Stimulated activated CD4-positive, alpha-beta T cell treated with anti-CD3 and anti-CD28 coated beads, Interleukin-1b, Interleukin-23, amount 100 ng/mL, for 4 hours (primary cell): Measurements from ENCODE around the gene C12orf60.

ENCODE experiments used
- DNase-seq, 2 donors: peaks; one replicate each; pipeline ENCODE4 v3.0.0-alpha.2; 2020; ENCODE audit warnings: low read depth in 2 of 2

Gene C12orf60

GRCh38 chr12:14834509-14834908 is 31.0 kb downstream of the C12orf60 start:
- no peak for DNase-seq

- no peak for DNase-seq
Observed at GRCh38 chr12:14836336-14837210, 33.1 kb downstream of the C12orf60 start.

- DNase-seq: no peak
Observed at GRCh38 chr12:14839262-14839661, 35.8 kb downstream of the C12orf60 start.

GRCh38 chr12:14840616-14841015 is 37.1 kb downstream of the C12orf60 start:
- no peak for DNase-seq

- DNase-seq: no peak
Observed at GRCh38 chr12:14841761-14842160, 38.3 kb downstream of the C12orf60 start.

GRCh38 chr12:14842315-14842714 is 38.8 kb downstream of the C12orf60 start:
- no peak for DNase-seq

- DNase-seq: no peak
Observed at GRCh38 chr12:14843425-14843887, 40.0 kb downstream of the C12orf60 start, which contains the start of gene ART4. Gene ART4, minus strand, starts transcription at chr12:14843526. Its CDS starts 413 bp downstream, at chr12:14843113.

- DNase-seq: no peak
Observed at GRCh38 chr12:14844401-14844800, 40.9 kb downstream of the C12orf60 start.

GRCh38 chr12:14845350-14845750 is 41.9 kb downstream of the C12orf60 start:
- DNase-seq: peak; percentile 2 to 30

GRCh38 chr12:14846042-14846587 is 42.6 kb downstream of the C12orf60 start:
- DNase-seq: no peak

GRCh38 chr12:14846876-14847580 is 43.6 kb downstream of the C12orf60 start:
- no peak for DNase-seq

GRCh38 chr12:14849661-14850060 is 46.2 kb downstream of the C12orf60 start:
- no peak for DNase-seq

- no peak for DNase-seq
Observed at GRCh38 chr12:14850929-14851663, 47.6 kb downstream of the C12orf60 start.

- no peak for DNase-seq
Observed at GRCh38 chr12:14852880-14853279, 49.4 kb downstream of the C12orf60 start.

- no peak for DNase-seq
Observed at GRCh38 chr12:14853961-14854360, 50.5 kb downstream of the C12orf60 start.

GRCh38 chr12:14854586-14855183 is 51.2 kb downstream of the C12orf60 start:
- no peak for DNase-seq

- no peak for DNase-seq
Observed at GRCh38 chr12:14858513-14858912, 55.0 kb downstream of the C12orf60 start.

- no peak for DNase-seq
Observed at GRCh38 chr12:14860490-14860889, 57.0 kb downstream of the C12orf60 start.

- no peak for DNase-seq
Observed at GRCh38 chr12:14868916-14869506, 65.5 kb downstream of the C12orf60 start.

GRCh38 chr12:14871247-14871646 is 67.8 kb downstream of the C12orf60 start:
- DNase-seq: no peak

GRCh38 chr12:14871886-14872285 is 68.4 kb downstream of the C12orf60 start:
- DNase-seq: no peak
